Testis (tissue), 2 donors: ENCODE measurements around the gene UPF1.

Experiments used
- CTCF ChIP-seq, 3 experiments: fragments of 450-650 bp in 2 of 3; fragments of 200-600 bp in 1 of 3; sonication (generic) in 1 of 3; IDR thresholded peaks; one replicate each; pipeline ENCODE4 v1.5.1; 2016 to 2019; ENCODE audit warnings: antibody characterized with exemption in 3 of 3, mild to moderate bottlenecking in 2 of 3, moderate library complexity in 1 of 3
- POLR2A ChIP-seq: fragments of 450-650 bp; IDR thresholded peaks from one replicate; pipeline ENCODE4 v1.6.1; 2017; ENCODE audit warnings: antibody characterized with exemption, mild to moderate bottlenecking, moderate library complexity

GRCh38 chr19:18895824-18896341, 64.1 kb downstream of the UPF1 start, which contains the start of gene CERS1:
- no peak for TF ChIP-seq POLR2A
- TF ChIP-seq CTCF (IDR thresholded peaks at IDR 0.05) = no peak
